GM18951 (cell line): ENCODE results near the gene LDHB.

ENCODE experiments used
- POLR2A ChIP-seq: IDR thresholded peaks from 4 replicates; pipeline ENCODE4 v1.6.1; 2011; ENCODE audit warnings: mild to moderate bottlenecking; ENCODE audit not compliant: insufficient read length, insufficient read depth; ENCODE audit errors: extremely low read depth
- in situ Hi-C: fragments of 300-500 bp; cut with MboI; formaldehyde crosslinking; loops from one replicate; pipeline ENCODE4 v1.12.0; 2022; ENCODE audit warnings: low sequenced_read_pairs, mixed read lengths, inconsistent platforms; ENCODE audit not compliant: unreplicated experiment

The LDHB gene

GRCh38 chr12:21585485-21585884 is 72.2 kb downstream of the LDHB start:
- no peak for TF ChIP-seq POLR2A
- in situ Hi-C loops = no loop called here
